PC-9 (cell line): Measurements from ENCODE around the gene SUGP2. TPM values are rescaled to one million over a fixed set of nuclear protein-coding genes. Genes with fewer than 3 reads are reported as not detected.
"Not testable (repeated sequence)": the region's sequence is repeated elsewhere in the genome, so short reads cannot be mapped to it uniquely, and the experiment has no call there.

Source experiments
- BruUV-seq: library from RNA; stranded (reverse); fragments of 400-500 nt; replicated peaks from 2 replicates; lab custom pipeline; 2021; lab: Mats Ljungman, UMichigan
- CTCF ChIA-PET: fragments of 300-600 bp; sonication (Branson Sonifier 250); formaldehyde crosslinking; loops from one replicate; lab custom pipeline; 2022; ENCODE audit warnings: antibody characterized with exemption; lab: Charles Lee
- POLR2A ChIA-PET: fragments of 300-600 bp; sonication (Branson Sonifier 250); formaldehyde crosslinking; loops from one replicate; lab custom pipeline; 2022; ENCODE audit warnings: antibody characterized with exemption; ENCODE audit not compliant: unreplicated experiment; lab: Charles Lee
- DNase-seq, 2 experiments: peaks; one replicate each; pipeline versions ENCODE4 v3.0.0 to v3.0.0-alpha.2; 2015 to 2022; ENCODE audit warnings: mixed read lengths in 1 of 2
- H2AFZ ChIP-seq: fragments of 200-600 bp; sonication (generic); 2 replicates; pipeline ENCODE4 v1.8.1; 2017; ENCODE audit warnings: antibody characterized with exemption
- H3F3A ChIP-seq: fragments of 200-600 bp; sonication (generic); 2 replicates; pipeline ENCODE4 v1.8.1; 2017; ENCODE audit warnings: antibody characterized with exemption, mild to moderate bottlenecking, low read depth; ENCODE audit not compliant: insufficient read depth
- H3K27ac ChIP-seq: fragments of 200-600 bp; sonication (generic); 2 replicates; pipeline ENCODE4 v1.6.1; 2016; ENCODE audit warnings: mixed run types
- H3K27me3 ChIP-seq: fragments of 200-600 bp; sonication (generic); 2 replicates; pipeline ENCODE4 v1.6.1; 2016; ENCODE audit warnings: low read depth, mixed run types; ENCODE audit not compliant: insufficient read depth
- H3K36me3 ChIP-seq: fragments of 200-600 bp; sonication (generic); 2 replicates; pipeline ENCODE4 v1.6.1; 2016; ENCODE audit warnings: low read depth, mixed run types
- H3K4me1 ChIP-seq: fragments of 200-600 bp; sonication (generic); replicated peaks from 2 replicates; pipeline ENCODE4 v1.6.1; 2016; ENCODE audit warnings: mixed run types; ENCODE audit not compliant: insufficient read depth
- H3K4me2 ChIP-seq: fragments of 200-600 bp; sonication (generic); 2 replicates; pipeline ENCODE4 v1.6.1; 2017; ENCODE audit warnings: mixed run types
- H3K4me3 ChIP-seq: fragments of 200-600 bp; sonication (generic); 2 replicates; pipeline ENCODE4 v1.6.1; 2016; ENCODE audit warnings: mixed run types
- H3K79me2 ChIP-seq: fragments of 200-600 bp; sonication (generic); 2 replicates; pipeline ENCODE4 v1.6.1; 2017; ENCODE audit warnings: low read depth, mixed run types
- H3K9me2 ChIP-seq: fragments of 200-600 bp; sonication (generic); 2 replicates; pipeline ENCODE4 v1.8.1; 2017; ENCODE audit warnings: mild to moderate bottlenecking; ENCODE audit not compliant: insufficient read depth
- H3K9me3 ChIP-seq: fragments of 200-600 bp; sonication (generic); 2 replicates; pipeline ENCODE4 v1.8.1; 2016; ENCODE audit warnings: low read depth; ENCODE audit not compliant: insufficient read depth
- H4K20me1 ChIP-seq: fragments of 200-600 bp; sonication (generic); 2 replicates; pipeline ENCODE4 v1.8.1; 2017; ENCODE audit not compliant: insufficient read depth
- EZH2 ChIP-seq: fragments of 200-600 bp; sonication (generic); IDR thresholded peaks from 2 replicates; pipeline ENCODE4 v1.8.0; 2017; ENCODE audit warnings: antibody characterized with exemption, low read depth
- intact Hi-C: fragments of 100-400 bp; cut with micrococcal nuclease; formaldehyde crosslinking; loops from one replicate; pipeline ENCODE4 v1.10.0; 2022; ENCODE audit not compliant: unreplicated experiment
- total RNA-seq: library from RNA; stranded (reverse); gene quantifications from 2 replicates; pipeline ENCODE4 v1.2.3, GENCODE V29; 2021
- TF ChIP-seq, protein P1 (sequence below): fragments of 200-600 bp; sonication (generic); conservative IDR thresholded peaks from 2 replicates; pipeline ENCODE4 v1.6.1; 2017; ENCODE audit warnings: mixed run types, antibody characterized with exemption, mild to moderate bottlenecking, moderate library complexity

Gene SUGP2
- total RNA-seq, 1 experiment from 2014 or later: 73.1 TPM

- TF ChIP-seq, protein P1, sequence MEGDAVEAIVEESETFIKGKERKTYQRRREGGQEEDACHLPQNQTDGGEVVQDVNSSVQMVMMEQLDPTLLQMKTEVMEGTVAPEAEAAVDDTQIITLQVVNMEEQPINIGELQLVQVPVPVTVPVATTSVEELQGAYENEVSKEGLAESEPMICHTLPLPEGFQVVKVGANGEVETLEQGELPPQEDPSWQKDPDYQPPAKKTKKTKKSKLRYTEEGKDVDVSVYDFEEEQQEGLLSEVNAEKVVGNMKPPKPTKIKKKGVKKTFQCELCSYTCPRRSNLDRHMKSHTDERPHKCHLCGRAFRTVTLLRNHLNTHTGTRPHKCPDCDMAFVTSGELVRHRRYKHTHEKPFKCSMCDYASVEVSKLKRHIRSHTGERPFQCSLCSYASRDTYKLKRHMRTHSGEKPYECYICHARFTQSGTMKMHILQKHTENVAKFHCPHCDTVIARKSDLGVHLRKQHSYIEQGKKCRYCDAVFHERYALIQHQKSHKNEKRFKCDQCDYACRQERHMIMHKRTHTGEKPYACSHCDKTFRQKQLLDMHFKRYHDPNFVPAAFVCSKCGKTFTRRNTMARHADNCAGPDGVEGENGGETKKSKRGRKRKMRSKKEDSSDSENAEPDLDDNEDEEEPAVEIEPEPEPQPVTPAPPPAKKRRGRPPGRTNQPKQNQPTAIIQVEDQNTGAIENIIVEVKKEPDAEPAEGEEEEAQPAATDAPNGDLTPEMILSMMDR: no peak
- no peak for TF ChIP-seq EZH2
- H3K9me3 ChIP-seq: no peaks in the 10 kb centered on the region
- no peaks in the 10 kb centered on the region for H3K36me3 ChIP-seq
- no peak overlapping the region for H3K4me3 ChIP-seq
- DNase-seq: no peak
- H3K79me2 ChIP-seq: no peaks in the 10 kb centered on the region
- CTCF ChIA-PET: no interaction called here
- H4K20me1 ChIP-seq: no peaks in the 10 kb centered on the region
- no peak overlapping the region for H2AFZ ChIP-seq
- BruUV-seq: no TSS peak
- intact Hi-C loops: no loop called here
- POLR2A ChIA-PET: no interaction called here
- no peak overlapping the region for H3K4me2 ChIP-seq
- no peaks in the 10 kb centered on the region for H3K27me3 ChIP-seq
- H3K27ac ChIP-seq: no peak overlapping the region
- H3K4me1 ChIP-seq: no peaks in the 10 kb centered on the region
- H3K9me2 ChIP-seq: no peaks in the 10 kb centered on the region
- H3F3A ChIP-seq: peaks cover 8% of the 10 kb centered on the region; the same call in 1 of the 2 replicates
Measured at GRCh38 chr19:18960370-18960769, 72.9 kb downstream of the SUGP2 start.

- Histone ChIP-seq H3K4me2 (no peak overlapping the region), H3K27ac (no peak overlapping the region), H3K9me3 (no peaks in the 10 kb centered on the region), H3K36me3 (no peaks in the 10 kb centered on the region), H3F3A (peaks cover 45% of the 10 kb centered on the region), H3K4me3 (no peak overlapping the region), H2AFZ (no peak overlapping the region), H3K79me2 (no peaks in the 10 kb centered on the region), H4K20me1 (no peaks in the 10 kb centered on the region), H3K27me3 (no peaks in the 10 kb centered on the region), H3K9me2 (no peaks in the 10 kb centered on the region), H3K4me1 (peaks cover 31% of the 10 kb centered on the region)
- intact Hi-C loops: no loop called here
- TF ChIP-seq EZH2: no peak
- TF ChIP-seq, protein P1: no peak
- DNase-seq: no peak
- ChIA-PET CTCF (no interaction called here), POLR2A (no interaction called here)
- BruUV-seq: no TSS peak
Measured at GRCh38 chr19:18955042-18955441, 78.3 kb downstream of the SUGP2 start.

DNA sequence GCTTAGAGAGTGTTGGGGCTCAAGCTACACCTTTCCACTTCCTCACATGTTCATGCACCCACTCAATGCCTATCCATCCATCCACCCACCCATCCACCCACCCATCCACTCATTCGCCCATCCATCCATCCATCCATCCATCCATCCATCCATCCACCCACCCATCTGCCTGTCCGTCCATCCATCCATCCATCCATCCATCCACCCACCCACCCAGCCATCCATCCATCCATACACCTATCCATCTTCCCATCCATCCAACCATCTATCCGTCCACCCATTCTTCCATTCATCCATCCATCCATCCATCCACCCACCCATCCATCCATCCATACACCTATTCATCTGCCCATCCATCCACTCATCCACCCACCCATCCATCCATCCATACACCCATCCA lies 79.2 kb downstream of the SUGP2 start:
- Histone ChIP-seq H3F3A (peaks cover 50% of the 10 kb centered on the region), H3K79me2 (no peaks in the 10 kb centered on the region), H4K20me1 (no peaks in the 10 kb centered on the region), H3K27ac (no peak overlapping the region), H3K36me3 (no peaks in the 10 kb centered on the region), H3K9me2 (no peaks in the 10 kb centered on the region), H2AFZ (no peak overlapping the region), H3K4me2 (no peak overlapping the region), H3K27me3 (no peaks in the 10 kb centered on the region), H3K9me3 (no peaks in the 10 kb centered on the region), H3K4me1 (peaks cover 31% of the 10 kb centered on the region), H3K4me3 (no peak overlapping the region)
- ChIA-PET CTCF (no interaction called here), POLR2A (no interaction called here)
- BruUV-seq: no TSS peak
- TF ChIP-seq, protein P1: no peak
- TF ChIP-seq EZH2: no peak
- DNase-seq: no peak
- intact Hi-C loops: no loop called here

GRCh38 chr19:18952364-18953003 lies 80.8 kb downstream of the SUGP2 start:
- Histone ChIP-seq H3K27ac (peak overlapping the region; percentile 75), H3F3A (peaks cover 48% of the 10 kb centered on the region), H2AFZ (peak overlapping the region; percentile 58), H3K4me2 (peak overlapping the region; percentile 60), H3K4me1 (peaks cover 31% of the 10 kb centered on the region)
- H3K79me2 ChIP-seq, H3K9me3 ChIP-seq, H3K9me2 ChIP-seq, H3K36me3 ChIP-seq, intact Hi-C loops, H3K4me3 ChIP-seq, BruUV-seq, H3K27me3 ChIP-seq, H4K20me1 ChIP-seq, POLR2A ChIA-PET: not testable (repeated sequence)
- DNase-seq: peak; percentile 39 to 74
- CTCF ChIA-PET: interaction anchor here (0.7 kb wide), 3 partner anchors 86 to 370 kb away, joined by 9 to 23 read pairs (median 21); no protein-coding TSS in a partner anchor
